ENCODE results near the gene SEMA4A. TPM values are rescaled to one million over a fixed set of nuclear protein-coding genes. Genes with fewer than 3 reads are reported as not detected.

SEMA4A gene
- total RNA-seq, 1 donor from 2014 or later = 0.66 TPM

DNA sequence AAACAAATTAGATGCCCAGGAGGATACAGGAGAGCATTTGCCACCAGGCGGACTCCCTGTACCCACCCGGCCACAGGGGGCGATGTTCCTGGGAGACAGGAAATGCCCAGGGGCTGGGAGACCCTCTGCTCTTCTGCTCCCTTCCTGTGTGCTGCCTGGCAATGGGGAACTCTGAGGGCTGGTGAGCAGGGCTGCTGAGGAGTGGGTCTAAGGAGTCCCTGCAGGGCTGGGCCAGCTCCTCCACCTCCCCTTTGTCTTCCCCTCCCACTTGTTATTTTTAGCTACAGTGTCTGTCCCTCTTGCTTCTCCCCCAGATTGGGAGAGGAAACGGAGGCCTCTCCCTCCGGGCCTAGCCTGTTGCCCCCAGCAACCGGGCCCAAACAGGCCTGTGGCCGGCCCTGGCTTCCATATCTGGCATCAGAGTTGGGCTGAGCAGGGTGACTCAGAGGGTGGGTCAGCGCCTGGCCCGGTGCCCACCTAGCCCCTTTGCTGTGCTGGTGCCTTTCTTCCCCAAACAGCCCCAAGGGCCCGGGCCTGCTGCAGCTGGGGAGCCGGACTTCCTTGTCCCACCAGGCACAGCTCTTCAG, 27.2 kb upstream of the SEMA4A start:
- Histone ChIP-seq H3K9me3 (ENCODE audit: insufficient read depth, low read depth, low read length) (no peaks in the 10 kb centered on the region), H3K79me2 (ENCODE audit: insufficient read depth, low read length) (peaks cover 92% of the 10 kb centered on the region), H3K36me3 (ENCODE audit: insufficient read depth, low read length) (peaks cover 4% of the 10 kb centered on the region), H2AFZ (ENCODE audit: low read depth, low read length) (no peak overlapping the region), H3K4me3 (ENCODE audit: insufficient read depth, low read depth, low read length) (peak overlapping the region; percentile 48), H3K4me2 (ENCODE audit: low read length) (peak overlapping the region; percentile 85), H3K27me3 (ENCODE audit: insufficient read depth, low read length) (no peaks in the 10 kb centered on the region), H3K9ac (ENCODE audit: low read length) (peak overlapping the region; percentile 93), H3K27ac (ENCODE audit: low read depth, low read length) (peak overlapping the region; percentile 100), H4K20me1 (ENCODE audit: insufficient read depth, low read length) (peaks cover 35% of the 10 kb centered on the region), H3K4me1 (ENCODE audit: insufficient read depth, low read length) (peaks cover 86% of the 10 kb centered on the region)
- FAIRE-seq = no peak
- Mint-ChIP-seq H3K4me1 (ENCODE audit: low read depth, unreplicated experiment) (peaks cover 75% of the 10 kb centered on the region), H3K27me3 (ENCODE audit: low read depth, unreplicated experiment) (no peaks in the 10 kb centered on the region), H3K9me3 (ENCODE audit: unreplicated experiment) (no peaks in the 10 kb centered on the region), H3K27ac (ENCODE audit: unreplicated experiment) (peak overlapping the region; percentile 98), H3K4me3 (ENCODE audit: unreplicated experiment) (peak overlapping the region; percentile 66), H3K36me3 (ENCODE audit: low read depth, unreplicated experiment) (peaks cover 7% of the 10 kb centered on the region)
- peak; percentile 96 for DNase-seq (ENCODE audit: low read depth)
- TF ChIP-seq, protein P1, sequence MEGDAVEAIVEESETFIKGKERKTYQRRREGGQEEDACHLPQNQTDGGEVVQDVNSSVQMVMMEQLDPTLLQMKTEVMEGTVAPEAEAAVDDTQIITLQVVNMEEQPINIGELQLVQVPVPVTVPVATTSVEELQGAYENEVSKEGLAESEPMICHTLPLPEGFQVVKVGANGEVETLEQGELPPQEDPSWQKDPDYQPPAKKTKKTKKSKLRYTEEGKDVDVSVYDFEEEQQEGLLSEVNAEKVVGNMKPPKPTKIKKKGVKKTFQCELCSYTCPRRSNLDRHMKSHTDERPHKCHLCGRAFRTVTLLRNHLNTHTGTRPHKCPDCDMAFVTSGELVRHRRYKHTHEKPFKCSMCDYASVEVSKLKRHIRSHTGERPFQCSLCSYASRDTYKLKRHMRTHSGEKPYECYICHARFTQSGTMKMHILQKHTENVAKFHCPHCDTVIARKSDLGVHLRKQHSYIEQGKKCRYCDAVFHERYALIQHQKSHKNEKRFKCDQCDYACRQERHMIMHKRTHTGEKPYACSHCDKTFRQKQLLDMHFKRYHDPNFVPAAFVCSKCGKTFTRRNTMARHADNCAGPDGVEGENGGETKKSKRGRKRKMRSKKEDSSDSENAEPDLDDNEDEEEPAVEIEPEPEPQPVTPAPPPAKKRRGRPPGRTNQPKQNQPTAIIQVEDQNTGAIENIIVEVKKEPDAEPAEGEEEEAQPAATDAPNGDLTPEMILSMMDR (IDR thresholded peaks at IDR 0.05; ENCODE audit: insufficient read depth, low read depth, low read length) = peak; percentile 33
- no peak for TF ChIP-seq EZH2 (IDR thresholded peaks at IDR 0.05; ENCODE audit: insufficient read depth, low read length)

DNA sequence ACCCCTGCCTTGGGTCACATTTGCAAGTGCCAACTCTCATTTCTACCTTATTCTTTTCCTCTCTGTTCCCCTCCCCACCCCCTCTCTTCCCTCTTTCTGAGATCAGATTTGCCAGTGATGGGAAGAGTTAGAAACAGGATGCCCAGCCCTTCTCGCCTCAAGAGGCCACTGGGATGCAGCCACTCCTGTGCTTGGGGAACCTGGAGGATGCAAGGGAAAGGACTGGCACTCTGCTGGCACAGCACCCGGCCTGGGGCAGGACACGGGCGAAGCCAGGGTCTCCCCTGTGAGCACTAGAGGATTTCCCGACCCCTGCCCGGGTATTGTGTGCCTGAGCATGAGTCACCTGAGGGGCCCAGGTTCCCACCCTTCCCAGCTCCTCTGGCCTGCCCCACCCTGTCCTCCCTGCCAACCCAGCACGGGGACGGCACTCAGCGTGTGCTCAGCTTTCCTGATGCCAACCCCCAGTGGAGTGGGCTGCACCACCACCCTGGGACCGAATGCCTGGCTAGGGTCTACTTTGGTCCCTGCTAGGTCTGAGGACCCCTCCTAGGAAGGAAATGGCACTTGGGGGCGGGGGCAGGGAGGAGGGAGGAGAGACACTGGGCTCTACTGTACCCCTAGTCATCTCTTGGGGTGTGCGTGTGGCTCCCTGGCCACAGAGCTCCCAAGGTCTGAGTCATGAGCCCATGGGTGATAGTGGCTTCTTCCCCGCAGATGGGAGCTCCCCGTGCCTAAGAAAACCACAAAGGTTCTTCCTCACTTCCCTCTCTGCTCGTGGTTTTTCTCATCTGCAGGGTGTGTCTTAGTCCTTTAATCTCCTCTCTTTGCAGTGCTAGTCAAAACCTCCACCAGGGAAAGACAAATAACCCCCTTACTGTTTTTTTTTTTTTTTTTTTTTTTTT, 26.5 kb upstream of the SEMA4A start:
- no peak overlapping the region for H2AFZ ChIP-seq (ENCODE audit: low read depth, low read length)
- H3K9me3 ChIP-seq (ENCODE audit: insufficient read depth, low read depth, low read length) = no peaks in the 10 kb centered on the region
- peak overlapping the region; percentile 48 for H3K4me3 ChIP-seq (ENCODE audit: insufficient read depth, low read depth, low read length)
- H3K4me1 Mint-ChIP-seq (ENCODE audit: low read depth, unreplicated experiment) = peaks cover 68% of the 10 kb centered on the region
- H3K36me3 ChIP-seq (ENCODE audit: insufficient read depth, low read length) = peaks cover 11% of the 10 kb centered on the region
- peak overlapping the region; percentile 98 for H3K27ac Mint-ChIP-seq (ENCODE audit: unreplicated experiment)
- H3K4me1 ChIP-seq (ENCODE audit: insufficient read depth, low read length) = peaks cover 83% of the 10 kb centered on the region
- no peaks in the 10 kb centered on the region for H3K27me3 ChIP-seq (ENCODE audit: insufficient read depth, low read length)
- H3K27ac ChIP-seq (ENCODE audit: low read depth, low read length) = peak overlapping the region; percentile 100
- peak overlapping the region; percentile 93 for H3K9ac ChIP-seq (ENCODE audit: low read length)
- FAIRE-seq (no peak), DNase-seq (ENCODE audit: low read depth) (peak; percentile 97)
- peaks cover 92% of the 10 kb centered on the region for H3K79me2 ChIP-seq (ENCODE audit: insufficient read depth, low read length)
- TF ChIP-seq, protein P1 (IDR thresholded peaks at IDR 0.05; ENCODE audit: insufficient read depth, low read depth, low read length) = no peak
- H3K4me2 ChIP-seq (ENCODE audit: low read length) = peak overlapping the region; percentile 85
- H4K20me1 ChIP-seq (ENCODE audit: insufficient read depth, low read length) = peaks cover 35% of the 10 kb centered on the region
- peak overlapping the region; percentile 66 for H3K4me3 Mint-ChIP-seq (ENCODE audit: unreplicated experiment)
- peaks cover 7% of the 10 kb centered on the region for H3K36me3 Mint-ChIP-seq (ENCODE audit: low read depth, unreplicated experiment)
- H3K9me3 Mint-ChIP-seq (ENCODE audit: unreplicated experiment) = no peaks in the 10 kb centered on the region
- H3K27me3 Mint-ChIP-seq (ENCODE audit: low read depth, unreplicated experiment) = no peaks in the 10 kb centered on the region

Data from astrocyte (in vitro differentiated cells and primary cell).